GM19351 (cell line): Measurements from ENCODE around the gene MTTP.

ENCODE experiments used
- ATAC-seq: cut with Tn5 transposase; IDR thresholded peaks from one replicate; pipeline ENCODE4 v1.9.1; 2021; ENCODE audit warnings: mild to moderate bottlenecking, moderate library complexity; ENCODE audit not compliant: unreplicated experiment

Gene MTTP

DNA sequence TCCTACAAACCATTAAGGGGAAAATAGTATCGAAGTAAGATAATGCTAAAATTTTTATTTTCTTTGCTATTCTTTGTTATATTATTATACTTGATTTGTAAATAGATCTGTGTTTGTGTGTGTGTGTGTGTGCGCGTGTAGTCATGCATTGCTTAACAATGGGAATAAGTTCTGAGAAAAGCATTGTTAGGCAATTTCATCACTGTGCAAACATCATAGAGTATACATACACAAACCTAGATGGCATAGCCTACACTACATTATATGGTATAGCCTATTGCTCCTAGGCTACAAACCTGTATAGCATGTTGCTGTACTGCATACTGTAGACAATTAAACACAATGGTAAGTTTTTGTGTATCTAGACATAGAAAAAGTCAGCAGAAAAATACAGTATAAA, 17.1 kb downstream of the MTTP start:
- no peak for ATAC-seq

DNA sequence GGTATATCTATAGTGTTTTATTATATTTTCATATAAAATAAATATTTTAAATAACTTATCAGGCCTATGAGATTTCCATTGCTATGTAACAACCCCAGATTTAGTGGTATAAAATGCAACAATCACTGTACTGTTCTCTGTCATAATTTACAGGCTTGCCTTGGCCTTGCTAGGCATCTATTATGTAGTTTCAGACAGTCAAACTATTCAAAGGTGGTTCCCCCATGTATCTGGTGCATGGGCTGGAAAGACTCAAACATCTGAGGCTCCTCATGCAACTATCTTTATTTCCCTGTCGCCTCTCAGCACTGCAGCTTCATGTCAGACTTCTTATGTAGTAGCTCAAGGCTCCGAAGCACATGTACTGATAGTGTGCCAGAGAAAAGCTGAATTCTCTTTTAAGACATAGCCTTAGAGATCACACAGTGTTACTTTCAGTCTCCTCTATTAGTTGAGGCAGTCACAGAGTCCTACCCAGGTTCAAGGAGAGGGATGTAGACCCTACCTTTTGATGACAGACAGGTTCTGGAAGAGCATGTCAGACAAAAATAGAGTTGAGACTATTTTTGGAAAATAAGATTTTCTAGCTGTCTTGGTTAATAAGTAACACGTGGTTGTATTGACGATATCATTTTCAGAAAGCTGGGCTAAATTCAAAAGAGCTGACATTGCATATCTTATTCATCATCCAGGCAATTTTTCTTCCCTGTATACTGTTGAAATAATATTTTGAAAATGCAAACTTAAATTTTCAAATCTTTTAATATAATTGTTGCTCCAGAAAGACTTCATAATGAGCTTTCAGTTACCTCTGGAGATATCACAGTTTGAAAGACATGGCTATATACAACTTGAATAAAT, 19.4 kb downstream of the MTTP start:
- ATAC-seq, result peak; percentile 51

DNA sequence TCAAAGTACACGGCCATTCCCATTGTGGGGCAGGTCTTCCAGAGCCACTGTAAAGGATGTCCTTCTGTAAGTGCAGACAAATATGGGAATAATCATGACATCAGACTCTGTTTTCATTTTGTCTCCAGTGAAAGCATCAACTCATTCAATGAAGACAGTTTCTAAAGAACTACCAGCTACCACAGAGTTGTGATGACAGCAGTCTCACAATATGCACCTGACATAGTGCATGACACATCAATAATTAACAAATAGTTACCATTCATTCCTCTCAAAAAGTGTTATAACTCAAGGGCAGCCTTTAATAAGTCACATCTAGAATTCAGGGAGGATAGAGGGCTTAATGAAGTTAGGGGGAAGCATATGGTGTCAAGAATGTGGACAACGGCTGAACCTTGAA, 20.2 kb downstream of the MTTP start:
- no peak for ATAC-seq

DNA sequence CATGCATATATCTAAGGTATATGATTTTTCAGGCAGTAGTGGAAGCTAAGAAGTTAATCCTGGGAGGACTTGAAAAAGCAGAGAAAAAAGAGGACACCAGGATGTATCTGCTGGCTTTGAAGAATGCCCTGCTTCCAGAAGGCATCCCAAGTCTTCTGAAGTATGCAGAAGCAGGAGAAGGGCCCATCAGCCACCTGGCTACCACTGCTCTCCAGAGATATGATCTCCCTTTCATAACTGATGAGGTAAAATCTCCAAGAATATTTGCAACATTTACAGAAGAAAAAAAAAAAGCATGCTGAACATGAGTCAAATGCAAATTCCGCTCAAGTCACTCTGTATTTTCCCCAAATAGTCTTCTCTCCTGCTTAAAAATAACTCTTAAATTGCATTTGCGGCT, 32.1 kb downstream of the MTTP start:
- no peak for ATAC-seq

DNA sequence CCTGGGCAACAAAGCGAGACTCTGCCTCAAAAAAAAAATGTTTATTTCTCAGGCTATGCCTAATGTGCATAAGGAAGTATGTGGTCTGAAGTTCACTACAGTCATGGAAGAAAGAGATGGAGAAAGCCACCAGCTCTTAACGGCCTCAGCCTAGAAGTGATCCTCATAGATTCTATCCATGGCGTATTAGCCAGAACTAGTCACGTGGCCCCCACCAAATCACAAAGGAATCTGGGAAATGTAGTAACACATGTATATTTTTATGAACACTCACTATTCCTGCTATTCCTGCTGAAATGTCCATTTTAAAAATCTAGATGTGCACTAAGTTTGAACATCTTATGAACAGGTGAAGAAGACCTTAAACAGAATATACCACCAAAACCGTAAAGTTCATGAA, 33.8 kb downstream of the MTTP start:
- ATAC-seq, result no peak

DNA sequence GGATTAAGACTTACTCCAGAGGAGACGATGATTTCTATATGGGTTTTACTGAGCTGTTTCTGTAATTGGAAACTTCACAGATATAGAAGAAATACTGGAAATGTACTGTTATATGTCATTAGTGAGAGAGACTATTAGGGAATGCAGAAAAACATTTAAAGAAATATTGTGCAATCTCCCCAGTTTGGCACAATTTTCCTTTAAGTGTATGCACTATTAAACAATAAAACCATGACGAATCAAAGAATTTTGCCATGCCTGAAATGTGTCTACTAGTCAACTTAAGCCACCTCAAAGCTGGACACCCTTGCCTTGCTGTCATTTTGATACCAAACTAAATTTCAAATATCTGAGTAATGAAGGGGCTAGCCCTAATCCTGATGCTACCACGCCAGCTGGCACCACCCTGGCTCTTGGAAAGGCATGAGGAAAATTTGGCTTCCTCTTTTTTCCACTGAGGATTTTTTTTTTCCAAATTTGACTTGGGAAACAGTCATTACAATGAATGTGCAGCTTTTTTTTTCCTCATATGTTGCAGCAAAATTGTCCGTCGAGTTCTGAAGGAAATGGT, 36.1 kb downstream of the MTTP start:
- no peak for ATAC-seq

DNA sequence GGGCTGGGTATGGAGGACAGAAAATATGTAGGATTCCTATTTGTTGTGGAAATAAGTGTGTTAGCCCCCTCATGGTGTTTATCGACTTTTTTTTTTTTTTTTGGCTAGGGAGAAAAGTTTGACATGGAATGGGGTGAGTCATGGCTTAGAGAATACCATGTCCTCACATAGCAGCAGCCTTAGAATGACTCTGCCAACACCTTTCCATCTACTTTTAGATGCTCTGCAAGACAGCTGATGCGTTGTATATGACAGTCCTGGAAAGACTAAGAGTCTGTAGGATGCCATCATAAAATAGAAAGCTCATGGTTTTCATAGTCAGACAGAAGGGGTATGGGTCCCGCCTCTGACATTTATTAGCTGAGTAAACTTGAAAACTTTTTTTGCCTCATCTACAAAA, 37.7 kb downstream of the MTTP start:
- ATAC-seq, result no peak

DNA sequence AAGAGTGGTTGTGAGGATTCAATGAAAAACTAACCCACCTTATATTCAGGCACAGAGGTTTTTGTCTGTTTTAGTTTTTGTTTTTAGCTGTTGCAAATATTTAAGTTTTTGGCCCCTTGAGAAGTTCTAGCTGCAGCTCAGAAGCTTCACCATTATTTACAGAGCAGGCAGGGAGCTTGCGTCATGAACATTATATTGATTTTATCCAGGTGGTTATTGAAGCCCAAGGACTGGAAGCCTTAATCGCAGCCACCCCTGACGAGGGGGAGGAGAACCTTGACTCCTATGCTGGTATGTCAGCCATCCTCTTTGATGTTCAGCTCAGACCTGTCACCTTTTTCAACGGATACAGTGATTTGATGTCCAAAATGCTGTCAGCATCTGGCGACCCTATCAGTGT, 38.1 kb downstream of the MTTP start:
- ATAC-seq, result no peak

DNA sequence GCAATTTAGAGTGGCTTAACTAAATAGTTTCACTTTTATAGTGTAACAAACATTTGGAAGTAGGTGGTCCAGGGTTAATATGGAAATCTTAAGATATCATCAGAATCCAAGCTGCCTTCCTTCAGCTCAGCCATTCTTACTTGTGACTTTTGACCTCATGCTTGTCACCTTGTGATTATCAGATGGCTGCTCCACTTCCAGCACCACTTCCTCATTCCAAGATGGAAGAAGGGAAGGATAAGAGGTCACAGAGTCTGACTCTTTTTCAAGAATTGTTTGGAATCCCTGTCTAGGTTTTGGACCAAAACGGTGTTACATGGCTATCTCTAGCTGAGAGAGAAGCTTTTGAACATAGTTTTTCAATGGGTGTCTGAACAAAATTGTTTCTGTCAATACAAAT, 39.9 kb downstream of the MTTP start:
- no peak for ATAC-seq

DNA sequence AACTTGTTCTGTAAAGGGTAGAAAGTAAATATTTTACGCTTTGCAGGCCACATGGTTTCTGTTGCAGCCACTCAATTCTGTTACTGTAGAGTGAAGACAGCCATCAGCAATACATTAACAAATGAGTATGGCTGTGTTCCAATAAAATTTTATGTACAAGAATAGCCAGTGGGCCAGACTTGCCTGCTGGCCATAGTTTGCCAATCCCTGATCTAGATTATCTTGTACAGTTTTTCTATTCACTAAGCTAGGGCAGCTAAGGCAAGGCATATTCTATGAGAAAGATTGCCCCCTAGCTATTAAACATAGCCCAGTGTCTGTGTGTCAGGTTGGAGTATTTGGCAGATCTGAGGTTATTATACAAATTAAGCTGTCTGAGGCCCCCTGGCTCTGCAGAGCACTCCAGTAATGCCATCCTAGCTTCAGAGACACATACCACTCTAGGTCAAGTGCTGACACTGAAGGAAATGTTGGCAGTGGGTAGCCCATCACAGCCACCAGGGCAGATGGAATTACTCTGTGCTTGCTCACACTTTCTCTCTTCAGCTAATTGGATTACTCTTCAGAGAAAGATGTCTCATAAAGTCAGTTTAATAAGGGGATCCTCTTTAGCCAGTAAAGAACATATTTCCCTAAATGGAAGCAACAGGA, 40.7 kb downstream of the MTTP start:
- ATAC-seq, result no peak

DNA sequence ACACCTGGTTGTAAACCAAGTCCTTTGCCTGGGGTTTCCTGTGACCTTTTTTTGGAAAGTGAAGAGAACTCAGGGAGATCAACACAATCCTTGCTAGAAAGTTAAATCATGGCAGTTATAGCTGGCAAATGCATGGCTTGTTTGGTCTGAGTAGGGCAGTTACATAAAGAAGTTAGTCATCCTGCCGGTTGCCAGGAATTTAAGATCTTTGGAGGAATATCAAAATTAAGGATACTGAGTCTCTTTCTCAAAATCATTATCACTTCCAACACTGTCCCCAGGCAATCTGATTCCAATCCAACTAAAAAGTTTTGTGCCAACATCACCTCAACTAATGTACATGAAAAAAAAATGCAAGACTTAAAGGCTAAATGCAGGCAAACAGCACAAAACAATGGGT, 42.8 kb downstream of the MTTP start:
- no peak for ATAC-seq

DNA sequence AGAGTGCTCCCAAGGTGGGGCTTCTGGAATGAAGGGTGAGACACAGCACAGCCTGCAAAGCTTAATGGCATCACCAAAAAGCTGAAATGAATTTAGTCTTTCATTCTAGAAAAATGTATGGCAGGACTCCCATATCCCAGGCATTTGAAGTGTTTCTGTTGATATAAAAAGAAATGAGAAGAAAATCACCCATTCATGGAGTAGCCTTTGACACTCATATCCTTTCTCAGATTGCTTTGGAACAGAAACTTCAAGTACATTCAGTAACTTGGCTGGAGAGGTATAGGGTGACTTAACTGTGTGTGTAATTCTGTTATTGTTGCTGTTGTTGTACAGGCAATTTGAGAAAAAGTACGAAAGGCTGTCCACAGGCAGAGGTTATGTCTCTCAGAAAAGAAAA, 47.7 kb downstream of the MTTP start:
- no peak for ATAC-seq

DNA sequence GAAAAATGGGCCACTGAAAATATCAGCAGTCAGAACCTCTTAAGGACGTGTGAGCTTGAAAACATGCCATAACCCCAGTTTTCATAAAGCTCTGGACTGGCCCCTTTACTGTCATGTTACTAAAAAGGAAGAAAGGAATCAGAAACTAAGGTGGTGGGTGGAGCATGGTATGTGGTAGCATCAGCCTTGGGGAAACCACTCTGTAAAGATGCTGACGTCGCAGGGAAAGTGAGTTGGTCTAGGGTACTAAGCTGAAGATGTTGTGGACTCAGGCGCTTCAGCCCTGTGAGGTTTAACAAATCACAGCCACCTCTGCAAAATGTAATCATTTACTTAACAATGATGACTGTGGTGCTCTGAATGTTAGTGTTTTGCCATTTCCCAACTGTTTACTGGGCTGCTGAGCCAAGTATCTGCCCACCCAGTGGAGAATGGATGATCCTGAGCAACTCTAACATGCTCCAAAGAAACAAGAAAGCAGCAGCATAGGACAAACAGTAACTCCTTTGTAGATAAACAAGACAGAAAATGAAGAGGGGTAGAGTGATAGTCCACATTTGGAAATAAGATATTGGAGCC, 49.6 kb downstream of the MTTP start:
- ATAC-seq, result peak; percentile 88

DNA sequence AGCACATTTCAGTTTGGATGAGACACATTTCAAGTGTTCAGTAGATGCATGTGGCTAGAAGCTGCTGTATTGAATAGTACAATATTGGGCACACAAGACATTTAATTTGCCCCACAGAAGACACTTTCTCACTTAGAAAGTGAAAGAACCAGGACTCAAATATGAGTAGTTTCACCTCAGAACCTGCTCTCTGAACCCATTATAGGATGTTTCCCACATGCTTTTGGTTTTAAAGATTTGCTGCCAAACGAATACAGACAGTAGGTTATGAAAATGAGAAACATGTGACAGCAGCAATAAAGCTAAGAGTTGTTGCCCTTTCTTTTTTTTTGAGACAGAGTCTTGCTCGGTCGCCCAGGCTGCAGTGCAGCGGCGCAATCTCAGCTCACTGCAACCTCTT, 50.7 kb downstream of the MTTP start:
- peak; percentile 48 for ATAC-seq

DNA sequence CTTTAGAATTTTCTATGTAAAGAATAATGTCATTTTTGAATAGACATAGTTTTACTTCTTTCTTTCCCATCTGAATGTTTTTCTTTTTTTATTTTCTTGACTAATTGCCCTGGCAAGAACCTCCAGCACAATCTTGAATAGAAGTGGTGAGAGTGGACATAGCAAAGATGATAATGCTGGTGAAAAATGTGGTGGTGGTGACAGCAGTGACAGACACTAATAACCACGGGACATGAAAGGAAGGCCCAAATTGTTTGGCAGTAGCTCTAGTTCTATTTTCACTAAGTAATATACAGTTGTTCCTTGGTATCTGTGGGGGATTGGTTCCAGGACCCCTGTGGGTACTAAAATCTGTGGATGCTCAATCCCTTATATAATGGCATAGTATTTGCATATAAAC, 53.4 kb downstream of the MTTP start:
- ATAC-seq, result no peak

DNA sequence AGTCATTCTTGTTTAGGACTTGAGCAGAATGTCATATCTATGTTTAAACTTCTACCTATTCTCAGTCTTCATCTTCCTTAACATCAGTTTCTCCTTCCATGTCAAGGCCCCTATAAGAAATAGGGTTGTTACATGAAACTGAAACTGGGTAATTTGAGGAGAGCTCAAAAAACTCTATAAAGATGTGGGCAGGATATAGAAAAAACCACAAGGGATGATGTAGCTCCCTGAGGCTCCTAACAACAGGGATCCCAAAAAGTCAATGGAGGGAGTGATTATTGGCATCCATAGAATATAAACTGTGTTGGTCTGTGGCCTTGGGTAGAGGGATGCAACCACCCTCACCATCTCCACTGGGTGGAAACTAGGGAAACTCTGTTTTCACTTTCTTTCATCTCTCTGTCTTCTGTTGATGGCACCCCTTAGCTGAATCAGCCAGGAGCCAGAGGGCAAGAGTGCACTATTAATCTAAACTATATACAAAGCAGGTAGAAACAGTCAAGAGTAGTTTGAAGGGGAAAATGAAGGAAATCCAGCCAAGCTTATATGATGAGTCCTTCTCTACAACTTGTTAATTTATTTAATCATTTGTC, 55.4 kb downstream of the MTTP start:
- ATAC-seq, result no peak

DNA sequence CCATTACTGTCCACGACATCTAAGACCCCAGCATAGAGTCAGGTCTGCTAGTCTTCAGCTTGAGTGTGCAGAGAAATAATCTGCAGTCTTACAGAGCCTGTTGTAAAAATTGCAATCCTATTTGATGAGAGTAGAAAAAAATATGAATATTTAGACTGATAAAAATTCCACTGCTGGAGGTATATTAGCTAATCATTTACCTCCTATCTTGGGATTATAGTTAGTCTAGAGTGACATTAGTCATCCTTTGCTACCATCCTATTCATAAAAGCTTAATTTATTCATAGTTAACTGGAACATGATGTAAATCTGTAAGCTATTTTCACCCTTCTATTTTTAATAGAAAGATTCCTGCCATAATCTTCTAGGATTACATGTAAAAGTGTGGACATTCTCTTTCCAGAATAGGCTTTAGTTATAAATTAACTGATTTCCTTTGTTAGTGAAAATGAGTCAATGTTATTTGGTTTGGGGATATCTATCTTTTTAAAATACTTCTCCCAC, 56.3 kb downstream of the MTTP start:
- no peak for ATAC-seq

DNA sequence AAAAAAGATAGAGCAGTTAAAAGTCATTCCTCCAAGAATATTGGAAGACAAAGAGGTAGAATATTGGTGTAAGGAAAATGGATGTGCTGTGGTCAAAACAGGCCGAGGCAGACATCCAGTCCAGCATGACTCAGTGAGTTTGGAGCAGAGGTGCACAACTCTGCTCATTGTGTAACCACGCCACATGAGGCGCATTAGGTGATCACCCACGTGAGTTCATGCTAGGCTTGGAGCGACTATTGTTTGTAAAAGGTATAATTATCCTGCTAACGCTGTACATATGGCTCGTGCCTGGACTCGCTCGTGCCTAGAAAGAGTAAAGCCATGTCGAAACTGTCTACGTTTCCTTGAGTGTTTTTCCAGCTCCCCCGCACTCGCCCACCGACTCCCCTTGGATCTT, 59.1 kb downstream of the MTTP start:
- no peak for ATAC-seq

DNA sequence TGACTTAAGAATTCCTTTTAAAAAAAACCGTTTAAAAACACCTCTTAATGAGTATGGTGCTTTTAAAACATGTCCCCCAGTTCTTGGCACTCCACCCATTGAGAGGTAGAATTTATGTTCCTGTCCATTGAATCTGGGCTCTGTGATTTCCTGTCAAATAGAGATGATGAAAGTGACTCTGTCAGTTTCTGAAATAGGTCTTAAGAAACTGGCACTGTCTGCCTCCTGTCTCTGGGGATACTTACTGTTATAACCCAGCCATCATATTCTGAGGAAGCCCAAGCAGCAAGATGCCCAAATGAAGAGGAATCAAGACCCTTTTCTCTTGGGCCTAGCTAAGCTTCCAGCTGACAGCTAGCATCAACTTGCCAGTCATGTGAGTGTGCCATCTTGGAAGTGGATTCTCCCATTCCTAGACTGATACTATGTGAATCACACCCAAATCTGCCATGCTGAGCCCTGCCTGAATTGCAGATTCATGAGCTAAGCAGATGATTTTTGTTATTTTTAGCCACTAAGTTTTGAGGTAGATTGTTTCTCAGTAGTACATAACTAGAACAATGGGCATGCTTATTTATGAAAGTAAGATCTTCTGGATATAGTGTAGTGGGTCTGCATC, 60.2 kb downstream of the MTTP start:
- no peak for ATAC-seq

DNA sequence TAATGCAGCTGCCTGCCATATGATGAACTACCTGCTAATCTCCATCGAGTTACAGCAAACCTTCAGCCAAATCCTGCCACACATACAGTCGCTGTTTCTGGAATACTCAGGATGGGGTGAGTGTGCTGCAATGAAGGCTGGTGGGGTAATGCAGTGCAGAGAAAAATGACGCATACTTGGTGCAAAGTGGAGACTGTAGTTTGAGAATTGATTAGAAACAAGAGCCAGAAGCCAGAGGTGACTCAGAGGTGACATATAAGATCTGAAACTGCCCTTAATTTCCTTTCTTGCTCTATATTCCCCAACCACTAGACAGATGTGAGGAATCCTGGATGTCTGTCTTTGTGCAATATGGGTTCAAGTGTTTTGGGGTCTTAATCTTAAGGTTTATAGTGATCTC, 61.0 kb downstream of the MTTP start:
- peak; percentile 87 for ATAC-seq

DNA sequence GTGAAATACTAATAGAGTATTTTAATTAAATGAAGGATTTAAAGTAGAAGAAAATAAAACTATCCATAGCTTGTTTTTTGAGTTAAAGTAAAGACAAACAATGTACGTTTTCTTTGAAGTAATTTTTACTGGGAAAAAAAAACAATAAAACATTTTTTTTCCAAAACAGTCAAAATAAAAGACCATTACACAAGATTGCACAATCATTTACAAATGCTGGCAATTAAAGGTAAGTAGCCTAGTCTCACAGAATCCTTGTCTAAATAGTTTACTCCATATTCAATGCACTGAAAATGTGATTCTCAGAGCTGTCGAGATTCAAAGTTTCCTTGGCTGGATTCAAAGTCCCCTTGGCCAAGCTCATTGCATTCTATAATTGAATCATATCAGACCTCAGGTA, 61.8 kb downstream of the MTTP start:
- ATAC-seq, result no peak
